Measurements from ENCODE around the gene WDR74.

GRCh38 chr11:62875698-62876478 is 36.5 kb upstream of the WDR74 start:
- no peak for TF ChIP-seq CTCF (IDR thresholded peaks at IDR 0.05)
- TF ChIP-seq ZFX (IDR thresholded peaks at IDR 0.05; ENCODE audit: borderline replicate concordance), result no peak

Measured in 22Rv1 (cell line).